ENCODE data around the gene PEAK1. TPM values are rescaled to one million over a fixed set of nuclear protein-coding genes. Genes with fewer than 3 reads are reported as not detected.

The PEAK1 gene
- total and polyA plus RNA-seq, 10 of the 15 experiments (the other 5 are each of a cell fraction or from before 2014, with no cell fraction given) = 0.62 to 24.2 (median 11.2) TPM

DNA sequence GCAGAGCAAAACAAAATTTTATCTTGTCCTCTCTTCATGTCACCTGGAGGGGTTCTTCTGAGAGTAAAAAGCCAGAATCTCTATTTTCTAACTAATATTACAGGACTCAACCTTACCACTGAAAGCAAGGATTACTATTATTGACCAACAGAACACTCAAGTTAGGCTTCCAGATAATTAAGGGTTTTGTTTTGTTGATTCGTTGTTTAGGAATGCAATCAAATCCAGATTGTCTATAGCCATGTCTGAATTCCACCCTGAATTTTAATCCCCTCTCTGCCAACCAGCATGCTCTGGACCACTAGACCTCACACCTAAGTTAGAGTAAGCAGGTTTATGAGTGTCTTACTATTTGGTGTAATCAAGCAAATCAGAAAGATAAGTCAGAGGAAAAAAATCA lies 90.7 kb downstream of the PEAK1 start (continued):
- TF ChIP-seq, protein P1, sequence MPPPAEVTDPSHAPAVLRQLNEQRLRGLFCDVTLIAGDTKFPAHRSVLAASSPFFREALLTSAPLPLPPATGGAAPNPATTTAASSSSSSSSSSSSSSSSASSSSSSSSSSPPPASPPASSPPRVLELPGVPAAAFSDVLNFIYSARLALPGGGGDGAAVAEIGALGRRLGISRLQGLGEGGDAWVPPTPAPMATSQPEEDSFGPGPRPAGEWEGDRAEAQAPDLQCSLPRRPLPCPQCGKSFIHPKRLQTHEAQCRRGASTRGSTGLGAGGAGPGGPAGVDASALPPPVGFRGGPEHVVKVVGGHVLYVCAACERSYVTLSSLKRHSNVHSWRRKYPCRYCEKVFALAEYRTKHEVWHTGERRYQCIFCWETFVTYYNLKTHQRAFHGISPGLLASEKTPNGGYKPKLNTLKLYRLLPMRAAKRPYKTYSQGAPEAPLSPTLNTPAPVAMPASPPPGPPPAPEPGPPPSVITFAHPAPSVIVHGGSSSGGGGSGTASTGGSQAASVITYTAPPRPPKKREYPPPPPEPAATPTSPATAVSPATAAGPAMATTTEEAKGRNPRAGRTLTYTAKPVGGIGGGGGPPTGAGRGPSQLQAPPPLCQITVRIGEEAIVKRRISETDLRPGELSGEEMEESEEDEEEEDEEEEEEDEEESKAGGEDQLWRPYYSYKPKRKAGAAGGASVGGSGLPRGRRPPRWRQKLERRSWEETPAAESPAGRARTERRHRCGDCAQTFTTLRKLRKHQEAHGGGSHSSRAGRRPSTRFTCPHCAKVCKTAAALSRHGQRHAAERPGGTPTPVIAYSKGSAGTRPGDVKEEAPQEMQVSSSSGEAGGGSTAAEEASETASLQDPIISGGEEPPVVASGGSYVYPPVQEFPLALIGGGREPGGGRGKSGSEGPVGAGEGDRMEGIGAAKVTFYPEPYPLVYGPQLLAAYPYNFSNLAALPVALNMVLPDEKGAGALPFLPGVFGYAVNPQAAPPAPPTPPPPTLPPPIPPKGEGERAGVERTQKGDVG (CRISPR knock-in tag; IDR thresholded peaks at IDR 0.05) = no peak
- no peak for TF ChIP-seq YBX1 (IDR thresholded peaks at IDR 0.05)

DNA sequence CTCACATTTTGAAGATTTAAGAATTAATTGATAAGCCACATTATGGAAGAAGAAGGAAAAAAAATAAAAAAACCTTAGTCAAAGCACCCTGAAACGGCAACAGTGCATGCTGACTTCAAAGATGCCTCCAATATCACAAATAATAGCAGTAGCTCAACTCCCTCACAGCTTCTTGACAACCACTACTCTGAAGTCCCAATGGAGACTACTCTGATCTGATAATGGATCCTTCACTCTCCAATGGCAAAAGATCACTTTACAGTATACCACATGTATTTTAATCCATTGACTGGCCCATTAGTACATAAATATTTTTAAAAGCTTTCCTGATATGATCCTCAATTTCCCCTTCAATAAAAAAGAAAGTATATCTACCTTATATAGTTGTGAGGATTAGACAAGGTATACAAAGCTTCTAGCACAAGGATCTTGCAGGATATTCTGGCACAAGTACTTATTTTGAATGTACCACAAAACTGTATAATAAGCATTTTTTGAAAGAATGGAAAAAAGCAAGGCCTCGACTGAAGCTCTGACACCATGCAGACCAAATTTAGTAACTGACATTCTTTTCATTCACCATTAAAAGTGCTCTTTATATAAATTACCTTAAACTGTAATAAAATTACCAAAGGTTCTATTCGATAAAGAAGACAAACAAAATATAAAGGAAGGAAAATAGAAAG lies 91.9 kb downstream of the PEAK1 start:
- TF ChIP-seq RCOR1 (conservative IDR thresholded peaks at IDR 0.05; ENCODE audit: low read depth, low read length) = no peak
- TF ChIP-seq POLR2A (IDR thresholded peaks at IDR 0.05; ENCODE audit: low read depth, low read length) = no peak
- TF ChIP-seq CEBPB (IDR thresholded peaks at IDR 0.05; ENCODE audit: borderline replicate concordance in 1 of 2, low read depth in 2 of 2, low read length in 2 of 2) = no peak
- TF ChIP-seq, protein P2, sequence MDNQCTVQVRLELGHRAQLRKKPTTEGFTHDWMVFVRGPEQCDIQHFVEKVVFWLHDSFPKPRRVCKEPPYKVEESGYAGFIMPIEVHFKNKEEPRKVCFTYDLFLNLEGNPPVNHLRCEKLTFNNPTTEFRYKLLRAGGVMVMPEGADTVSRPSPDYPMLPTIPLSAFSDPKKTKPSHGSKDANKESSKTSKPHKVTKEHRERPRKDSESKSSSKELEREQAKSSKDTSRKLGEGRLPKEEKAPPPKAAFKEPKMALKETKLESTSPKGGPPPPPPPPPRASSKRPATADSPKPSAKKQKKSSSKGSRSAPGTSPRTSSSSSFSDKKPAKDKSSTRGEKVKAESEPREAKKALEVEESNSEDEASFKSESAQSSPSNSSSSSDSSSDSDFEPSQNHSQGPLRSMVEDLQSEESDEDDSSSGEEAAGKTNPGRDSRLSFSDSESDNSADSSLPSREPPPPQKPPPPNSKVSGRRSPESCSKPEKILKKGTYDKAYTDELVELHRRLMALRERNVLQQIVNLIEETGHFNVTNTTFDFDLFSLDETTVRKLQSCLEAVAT (IDR thresholded peaks at IDR 0.05) = no peak
- no peak for TF ChIP-seq NBN (IDR thresholded peaks at IDR 0.05)
- TF ChIP-seq, protein P3, sequence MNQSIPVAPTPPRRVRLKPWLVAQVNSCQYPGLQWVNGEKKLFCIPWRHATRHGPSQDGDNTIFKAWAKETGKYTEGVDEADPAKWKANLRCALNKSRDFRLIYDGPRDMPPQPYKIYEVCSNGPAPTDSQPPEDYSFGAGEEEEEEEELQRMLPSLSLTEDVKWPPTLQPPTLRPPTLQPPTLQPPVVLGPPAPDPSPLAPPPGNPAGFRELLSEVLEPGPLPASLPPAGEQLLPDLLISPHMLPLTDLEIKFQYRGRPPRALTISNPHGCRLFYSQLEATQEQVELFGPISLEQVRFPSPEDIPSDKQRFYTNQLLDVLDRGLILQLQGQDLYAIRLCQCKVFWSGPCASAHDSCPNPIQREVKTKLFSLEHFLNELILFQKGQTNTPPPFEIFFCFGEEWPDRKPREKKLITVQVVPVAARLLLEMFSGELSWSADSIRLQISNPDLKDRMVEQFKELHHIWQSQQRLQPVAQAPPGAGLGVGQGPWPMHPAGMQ (IDR thresholded peaks at IDR 0.05; ENCODE audit: borderline replicate concordance) = no peak
- no peak for TF ChIP-seq CREM (IDR thresholded peaks at IDR 0.05; ENCODE audit: low read depth)
- no peak for TF ChIP-seq ZNF384 (IDR thresholded peaks at IDR 0.05; ENCODE audit: borderline replicate concordance, low read depth, low read length)
- no peak for TF ChIP-seq NR2F1 (conservative IDR thresholded peaks at IDR 0.05)
- TF ChIP-seq, protein P4, sequence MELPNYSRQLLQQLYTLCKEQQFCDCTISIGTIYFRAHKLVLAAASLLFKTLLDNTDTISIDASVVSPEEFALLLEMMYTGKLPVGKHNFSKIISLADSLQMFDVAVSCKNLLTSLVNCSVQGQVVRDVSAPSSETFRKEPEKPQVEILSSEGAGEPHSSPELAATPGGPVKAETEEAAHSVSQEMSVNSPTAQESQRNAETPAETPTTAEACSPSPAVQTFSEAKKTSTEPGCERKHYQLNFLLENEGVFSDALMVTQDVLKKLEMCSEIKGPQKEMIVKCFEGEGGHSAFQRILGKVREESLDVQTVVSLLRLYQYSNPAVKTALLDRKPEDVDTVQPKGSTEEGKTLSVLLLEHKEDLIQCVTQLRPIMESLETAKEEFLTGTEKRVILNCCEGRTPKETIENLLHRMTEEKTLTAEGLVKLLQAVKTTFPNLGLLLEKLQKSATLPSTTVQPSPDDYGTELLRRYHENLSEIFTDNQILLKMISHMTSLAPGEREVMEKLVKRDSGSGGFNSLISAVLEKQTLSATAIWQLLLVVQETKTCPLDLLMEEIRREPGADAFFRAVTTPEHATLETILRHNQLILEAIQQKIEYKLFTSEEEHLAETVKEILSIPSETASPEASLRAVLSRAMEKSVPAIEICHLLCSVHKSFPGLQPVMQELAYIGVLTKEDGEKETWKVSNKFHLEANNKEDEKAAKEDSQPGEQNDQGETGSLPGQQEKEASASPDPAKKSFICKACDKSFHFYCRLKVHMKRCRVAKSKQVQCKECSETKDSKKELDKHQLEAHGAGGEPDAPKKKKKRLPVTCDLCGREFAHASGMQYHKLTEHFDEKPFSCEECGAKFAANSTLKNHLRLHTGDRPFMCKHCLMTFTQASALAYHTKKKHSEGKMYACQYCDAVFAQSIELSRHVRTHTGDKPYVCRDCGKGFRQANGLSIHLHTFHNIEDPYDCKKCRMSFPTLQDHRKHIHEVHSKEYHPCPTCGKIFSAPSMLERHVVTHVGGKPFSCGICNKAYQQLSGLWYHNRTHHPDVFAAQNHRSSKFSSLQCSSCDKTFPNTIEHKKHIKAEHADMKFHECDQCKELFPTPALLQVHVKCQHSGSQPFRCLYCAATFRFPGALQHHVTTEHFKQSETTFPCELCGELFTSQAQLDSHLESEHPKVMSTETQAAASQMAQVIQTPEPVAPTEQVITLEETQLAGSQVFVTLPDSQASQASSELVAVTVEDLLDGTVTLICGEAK (IDR thresholded peaks at IDR 0.05; ENCODE audit: borderline replicate concordance) = no peak
- no peak for TF ChIP-seq ZNF207 (IDR thresholded peaks at IDR 0.05; ENCODE audit: borderline replicate concordance)
- RAD21 ChIA-PET (ENCODE audit: unreplicated experiment) = no interaction called here
- Histone ChIP-seq H3K4me1 (ENCODE audit: control insufficient read depth, insufficient read depth, low read length) (no peaks in the 10 kb centered on the region), H3K4me2 (ENCODE audit: control insufficient read depth, insufficient read depth) (no peak overlapping the region), H3K4me3 (no peak overlapping the region), H3K36me3 (ENCODE audit: control insufficient read depth in 2 of 2, insufficient read depth in 2 of 2, low read length in 1 of 2) (no peaks in the 10 kb centered on the region), H3K9me3 (replicated peaks; ENCODE audit: control insufficient read depth, insufficient read depth, low read length) (no peaks in the 10 kb centered on the region), H3K9ac (ENCODE audit: control insufficient read depth, insufficient read depth, low read length) (no peak overlapping the region), H3K79me2 (ENCODE audit: control insufficient read depth, insufficient read depth, low read length) (no peaks in the 10 kb centered on the region), H2AFZ (ENCODE audit: control insufficient read depth, low read depth, low read length) (no peak overlapping the region), H3K27me3 (replicated peaks in 1 of 2; ENCODE audit: control insufficient read depth in 2 of 2, insufficient read depth in 2 of 2, low read length in 1 of 2) (no peaks in the 10 kb centered on the region), H3K27ac (ENCODE audit: control insufficient read depth, insufficient read depth) (no peak overlapping the region), H4K20me1 (ENCODE audit: control insufficient read depth, insufficient read depth) (no peaks in the 10 kb centered on the region)
- CTCF ChIA-PET = interaction anchor here (0.8 to 1.7 kb wide), 3 partner anchors 17 to 169 kb away, joined by 3 to 4 read pairs (median 4); no protein-coding TSS in a partner anchor
- POLR2A ChIA-PET = no interaction called here
- SMC1A ChIA-PET (ENCODE audit: uncharacterized antibody, unreplicated experiment) = interaction anchor here (1.2 kb wide), 1 partner anchor 36 kb away, joined by 4 read pairs; no protein-coding TSS in a partner anchor
- DNase-seq (ENCODE audit: low read depth, low spot score) = no peak
- in situ Hi-C loops (cut with MboI) = no loop called here
- intact Hi-C loops (cut with micrococcal nuclease; ENCODE audit: unreplicated experiment) = no loop called here
- no peak for FAIRE-seq
- WGBS (ENCODE audit: insufficient coverage, insufficient replicate concordance, low lambda C conversion rate, missing lambda C conversion rate) = 88% methylated on average over 3 of the region's 3 CpGs
- no TSS peak for BruUV-seq (replicated peaks)
- ATAC-seq = no peak

Data from GM12878 (cell line).